Inferior parietal cortex (tissue), 1 donor: Measurements from ENCODE around the gene FAM219B.
"Not testable (repeated sequence)": the region's sequence is repeated elsewhere in the genome, so short reads cannot be mapped to it uniquely, and the experiment has no call there.

Source experiments
- DNase-seq: peaks from one replicate; pipeline ENCODE4 v3.0.0-alpha.2; 2016; ENCODE audit errors: extremely low spot score

Gene FAM219B

GRCh38 chr15:74906450-74907162 is at the start of gene FAM219B:
FAM219B (minus strand) TSS chr15:74906851; CDS start chr15:74906800, 51 bp downstream.
- peak; percentile 94 for DNase-seq

GRCh38 chr15:74955796-74956647 is 49.4 kb upstream of the FAM219B start:
- DNase-seq: peak; percentile 41

DNA sequence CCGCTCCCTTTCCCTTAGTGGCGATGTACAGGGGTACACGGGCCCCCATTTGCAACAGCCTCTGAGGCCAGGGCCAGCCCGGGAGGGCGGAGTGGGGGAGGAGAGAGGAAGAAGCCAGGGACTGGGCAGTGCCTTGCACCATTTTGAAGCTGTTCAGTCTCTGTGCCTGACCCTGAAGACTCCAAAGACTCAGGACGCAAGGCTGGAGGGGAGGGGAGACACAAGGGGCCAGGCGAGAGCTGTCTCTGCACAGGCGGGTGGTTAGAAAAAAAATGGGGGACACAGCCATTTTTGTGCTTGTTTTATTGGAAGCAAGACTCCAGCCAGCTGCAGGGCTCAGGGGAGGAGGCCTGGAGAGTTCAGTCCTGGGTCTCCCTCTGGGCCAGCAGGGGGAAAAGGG is 48.4 kb upstream of the FAM219B start:
- DNase-seq: no peak

- no peak for DNase-seq
Observed at GRCh38 chr15:74954515-74954914, 47.9 kb upstream of the FAM219B start.

DNA sequence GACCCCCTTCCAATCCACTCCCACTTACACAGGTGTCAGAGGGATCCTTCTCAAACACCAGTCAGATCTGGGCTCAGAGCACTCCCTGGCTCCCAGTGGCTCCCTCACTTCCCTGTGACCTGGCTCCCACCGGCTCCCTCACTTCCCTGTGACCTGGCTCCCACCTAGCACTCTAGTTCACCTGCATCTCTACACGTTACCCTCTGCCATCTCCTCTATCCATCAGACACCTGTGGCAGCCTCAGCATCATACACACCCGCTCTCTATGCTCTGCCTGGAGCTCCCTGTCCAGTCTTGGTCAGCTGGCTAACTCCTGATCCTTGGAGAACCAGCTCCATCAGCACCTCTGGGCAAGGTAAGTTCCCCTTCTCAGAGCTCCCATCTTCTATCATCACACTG is 44.4 kb upstream of the FAM219B start:
- no peak for DNase-seq

GRCh38 chr15:74950078-74950908 is 43.6 kb upstream of the FAM219B start:
- peak; percentile 95 for DNase-seq

- DNase-seq: peak; percentile 93
Observed at GRCh38 chr15:74937590-74938371, 31.1 kb upstream of the FAM219B start, which contains the start of gene COX5A. COX5A (minus strand) TSS chr15:74938073; CDS start chr15:74938014, 59 bp downstream.

GRCh38 chr15:74937272-74937589 is 30.6 kb upstream of the FAM219B start:
- peak; percentile 29 for DNase-seq

DNA sequence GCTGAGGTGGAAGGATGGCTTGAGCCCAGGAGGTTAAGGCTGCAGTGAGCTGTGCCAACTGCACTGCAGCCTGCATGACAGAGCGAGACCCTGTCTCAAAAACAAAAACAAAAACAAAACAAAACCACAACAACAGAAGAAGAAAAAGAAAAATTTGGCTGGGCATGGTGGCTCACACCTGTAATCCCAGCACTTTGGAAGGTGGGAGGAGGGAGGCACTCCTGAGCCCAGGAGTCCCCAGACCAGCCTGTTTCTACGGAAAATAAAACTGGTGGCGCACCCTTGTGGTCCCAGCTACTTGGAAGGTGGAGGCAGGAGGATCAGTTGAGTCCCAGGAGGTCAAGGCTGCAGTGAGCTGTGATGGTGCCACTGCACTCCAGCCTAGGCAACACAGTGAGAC is 28.5 kb upstream of the FAM219B start:
- not testable (repeated sequence) for DNase-seq

DNA sequence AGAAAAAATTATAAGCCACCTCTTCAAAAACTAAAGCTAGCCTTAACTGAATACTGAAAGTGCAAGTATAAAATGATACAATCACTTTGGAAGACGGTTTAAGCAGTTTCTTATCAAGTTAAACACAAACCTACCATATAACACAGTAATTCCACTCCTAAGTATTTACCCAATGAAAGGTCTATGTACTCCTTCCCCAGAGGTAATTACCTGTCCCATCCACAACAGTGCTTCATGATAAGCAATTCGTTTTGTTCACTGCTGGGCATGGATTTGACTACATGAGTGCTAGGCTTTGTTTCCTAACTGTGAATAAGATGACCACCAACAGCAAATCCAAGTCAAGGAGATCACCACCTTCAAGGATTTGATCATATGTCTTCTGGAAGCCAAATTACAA is 26.9 kb upstream of the FAM219B start:
- no peak for DNase-seq

GRCh38 chr15:74928771-74929198 is 22.1 kb upstream of the FAM219B start:
- no peak for DNase-seq

DNA sequence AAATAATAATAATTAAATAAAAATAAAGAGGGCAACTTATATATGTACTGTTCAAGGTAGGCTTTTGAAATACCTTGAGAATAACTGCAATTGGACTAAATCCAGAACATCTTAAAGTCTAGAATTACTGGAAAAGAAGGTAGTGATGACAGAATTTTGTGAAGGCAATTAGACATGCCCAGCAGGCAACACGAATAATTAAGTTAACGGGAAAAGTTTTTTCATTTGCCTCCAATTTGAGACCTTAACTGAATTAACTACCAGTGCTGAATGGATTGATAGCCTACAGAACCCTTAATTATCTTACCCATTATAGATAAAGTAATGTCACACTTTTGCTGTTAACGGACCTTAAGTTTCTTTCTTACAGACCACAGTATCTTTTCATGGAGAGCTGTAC is 17.9 kb upstream of the FAM219B start:
- no peak for DNase-seq

GRCh38 chr15:74920456-74920855 is 13.8 kb upstream of the FAM219B start:
- DNase-seq: no peak

DNA sequence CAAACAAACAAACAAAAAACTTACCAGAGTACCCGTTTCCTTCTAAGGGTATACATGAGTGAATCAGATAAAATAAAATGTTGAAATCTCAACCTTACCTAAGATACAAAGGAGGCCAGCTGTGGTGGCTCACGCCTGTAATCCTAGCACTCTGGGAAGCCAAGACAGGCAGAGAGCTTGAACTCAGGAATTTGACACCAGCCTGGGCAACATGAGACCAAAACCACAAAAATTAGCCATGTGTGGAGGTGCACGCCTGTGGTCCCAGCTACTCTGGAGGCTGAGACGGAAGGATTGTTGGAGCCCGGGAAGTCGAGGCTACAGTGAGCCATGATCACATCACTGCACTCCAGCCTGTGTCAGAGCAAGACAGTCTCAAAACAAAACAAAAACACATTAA is 11.0 kb upstream of the FAM219B start:
- no peak for DNase-seq

GRCh38 chr15:74913799-74914198 is 7.1 kb upstream of the FAM219B start:
- not testable (repeated sequence) for DNase-seq

GRCh38 chr15:74913041-74913440 is 6.4 kb upstream of the FAM219B start:
- DNase-seq: no peak

- no peak for DNase-seq
Observed at GRCh38 chr15:74908635-74909034, 2.0 kb upstream of the FAM219B start.

DNA sequence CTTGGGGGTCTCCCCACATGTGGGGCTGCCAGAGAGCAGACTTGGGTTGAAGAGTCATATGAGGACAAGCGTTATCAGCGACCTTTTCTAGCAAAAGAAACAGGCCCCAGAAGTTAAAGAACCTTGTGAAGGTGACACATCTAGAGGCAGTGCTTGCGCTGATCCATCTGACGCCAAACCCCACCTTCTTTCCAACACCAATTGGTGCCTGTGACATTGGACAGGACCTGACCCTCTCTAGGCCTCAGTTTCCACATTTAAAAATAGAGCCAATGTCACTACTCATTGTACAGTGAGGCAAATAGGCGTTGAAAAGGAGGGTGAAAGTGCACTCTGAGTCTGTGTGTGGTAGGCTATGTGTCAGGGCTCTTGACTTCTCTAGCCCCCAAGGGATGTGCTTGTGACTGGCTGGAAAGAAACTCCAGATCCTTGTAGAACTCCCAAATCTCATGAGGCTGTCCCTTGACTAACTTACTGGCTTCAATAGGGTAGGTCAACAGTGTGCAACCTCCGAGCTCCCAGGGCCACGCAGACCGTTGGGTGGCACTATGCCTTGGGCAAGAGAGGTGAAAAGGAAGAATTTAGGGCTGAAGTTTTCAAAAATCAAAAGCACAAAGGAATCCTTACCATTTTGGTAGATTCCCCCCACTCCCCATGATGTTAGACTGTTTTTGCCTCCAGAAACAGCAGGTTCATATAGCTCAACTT is 666 bp upstream of the FAM219B start:
- DNase-seq: no peak

GRCh38 chr15:74906067-74906449 is 593 bp downstream of the FAM219B start:
- DNase-seq: peak; percentile 52

- DNase-seq: no peak
Observed at GRCh38 chr15:74904190-74904805, 2.4 kb downstream of the FAM219B start.
